Activated CD8-positive, alpha-beta T cell treated with anti-CD3 and anti-CD28 coated beads for 36 hours (primary cell): Measurements from ENCODE around the gene DAAM1. TPM values are rescaled to one million over a fixed set of nuclear protein-coding genes. Genes with fewer than 3 reads are reported as not detected.
A peak's percentile ranks its signal among the peaks of the same experiment; 100 is the strongest.

ENCODE experiments used
- ATAC-seq: fragments of 200-7000 bp; cut with Tn5 transposase; one replicate; pipeline ENCODE4 v1.10.0; 2021; ENCODE audit warnings: mild to moderate bottlenecking, moderate library complexity
- CTCF ChIA-PET: fragments of 350-600 bp; sonication (Branson Sonifier 250); formaldehyde crosslinking; loops from one replicate; lab custom pipeline; 2021; ENCODE audit warnings: antibody characterized with exemption; lab: Charles Lee
- POLR2A ChIA-PET: fragments of 350-600 bp; sonication (Branson Sonifier 250); formaldehyde crosslinking; loops from one replicate; lab custom pipeline; 2021; ENCODE audit warnings: antibody characterized with exemption; lab: Charles Lee
- DNase-seq: peaks from one replicate; pipeline ENCODE4 v3.0.0-alpha.2; 2020
- H3K27ac Mint-ChIP-seq: one replicate; pipeline ENCODE4 v1.8.0; 2021; ENCODE audit warnings: mild to moderate bottlenecking, mixed read lengths
- H3K27me3 Mint-ChIP-seq: one replicate; pipeline ENCODE4 v1.8.0; 2021; ENCODE audit warnings: mixed read lengths
- H3K36me3 Mint-ChIP-seq: one replicate; pipeline ENCODE4 v1.8.0; 2021; ENCODE audit warnings: low read depth, mixed read lengths
- H3K4me1 Mint-ChIP-seq: one replicate; pipeline ENCODE4 v1.8.0; 2021; ENCODE audit warnings: low read depth, mixed read lengths
- H3K4me3 Mint-ChIP-seq: one replicate; pipeline ENCODE4 v1.8.0; 2021; ENCODE audit warnings: mild to moderate bottlenecking, moderate library complexity, mixed read lengths
- H3K9me3 Mint-ChIP-seq: one replicate; pipeline ENCODE4 v1.8.0; 2021; ENCODE audit warnings: mixed read lengths
- CTCF ChIP-seq: fragments of 200-600 bp; IDR thresholded peaks from one replicate; pipeline ENCODE4 v1.8.0; 2022; ENCODE audit warnings: antibody characterized with exemption, mild to moderate bottlenecking
- intact Hi-C: fragments of 100-400 bp; cut with micrococcal nuclease; formaldehyde crosslinking; loops from one replicate; pipeline ENCODE4 v1.10.0; 2022
- total RNA-seq, 2 experiments: library from RNA; stranded (reverse); gene quantifications; one replicate each; pipeline ENCODE4 v1.2.3, GENCODE V29; 2021

Gene DAAM1
- total RNA-seq, 2 experiments from 2014 or later: 7.2 to 9.9 TPM

- CTCF ChIA-PET: no interaction called here
- DNase-seq (no peak), ATAC-seq (no peak)
- no peaks in the 10 kb centered on the region for H3K36me3 Mint-ChIP-seq
- no peaks in the 10 kb centered on the region for H3K9me3 Mint-ChIP-seq
- peaks cover 20% of the 10 kb centered on the region for H3K4me1 Mint-ChIP-seq
- POLR2A ChIA-PET: no interaction called here
- no peak overlapping the region for H3K4me3 Mint-ChIP-seq
- no peaks in the 10 kb centered on the region for H3K27me3 Mint-ChIP-seq
- no peak overlapping the region for H3K27ac Mint-ChIP-seq
- TF ChIP-seq CTCF: no peak
- intact Hi-C loops: no loop called here
Measured at GRCh38 chr14:59228421-59228820, 40.0 kb downstream of the DAAM1 start.

- no peak overlapping the region for H3K27ac Mint-ChIP-seq
- CTCF ChIA-PET: no interaction called here
- intact Hi-C loops: no loop called here
Measured at GRCh38 chr14:59229653-59230406, 41.4 kb downstream of the DAAM1 start.

GRCh38 chr14:59236195-59236594 is 47.7 kb downstream of the DAAM1 start:
- no peak overlapping the region for H3K27ac Mint-ChIP-seq
- DNase-seq: no peak
- no peak for ATAC-seq
- H3K4me3 Mint-ChIP-seq: no peak overlapping the region
- H3K27me3 Mint-ChIP-seq: no peaks in the 10 kb centered on the region
- no peaks in the 10 kb centered on the region for H3K36me3 Mint-ChIP-seq
- intact Hi-C loops: no loop called here
- no peaks in the 10 kb centered on the region for H3K9me3 Mint-ChIP-seq
- CTCF ChIA-PET: no interaction called here
- no peak for TF ChIP-seq CTCF
- peaks cover 4% of the 10 kb centered on the region for H3K4me1 Mint-ChIP-seq
- POLR2A ChIA-PET: no interaction called here

More at GRCh38 chr14:59229653-59230406, 41.4 kb downstream of the DAAM1 start:
- peaks cover 20% of the 10 kb centered on the region for H3K4me1 Mint-ChIP-seq
- DNase-seq: peak; percentile 3
- H3K9me3 Mint-ChIP-seq: no peaks in the 10 kb centered on the region
- no peaks in the 10 kb centered on the region for H3K36me3 Mint-ChIP-seq
- no peaks in the 10 kb centered on the region for H3K27me3 Mint-ChIP-seq
- H3K4me3 Mint-ChIP-seq: no peak overlapping the region
- TF ChIP-seq CTCF: no peak
- peak; percentile 39 for ATAC-seq
- POLR2A ChIA-PET: no interaction called here

GRCh38 chr14:59238216-59238615 is 49.7 kb downstream of the DAAM1 start:
- ChIA-PET CTCF (no interaction called here), POLR2A (interaction anchor here (1.0 kb wide), 1 partner anchor 36 kb away, joined by 3 read pairs; no protein-coding TSS in a partner anchor)
- Mint-ChIP-seq H3K4me3 (no peak overlapping the region), H3K27me3 (no peaks in the 10 kb centered on the region), H3K9me3 (no peaks in the 10 kb centered on the region), H3K36me3 (no peaks in the 10 kb centered on the region), H3K27ac (no peak overlapping the region), H3K4me1 (peaks cover 4% of the 10 kb centered on the region)
- intact Hi-C loops: no loop called here
- ATAC-seq (no peak), DNase-seq (no peak)
- no peak for TF ChIP-seq CTCF

- H3K4me1 Mint-ChIP-seq: peaks cover 4% of the 10 kb centered on the region
- H3K4me3 Mint-ChIP-seq: no peak overlapping the region
- ChIA-PET POLR2A (no interaction called here), CTCF (no interaction called here)
- DNase-seq: no peak
- H3K9me3 Mint-ChIP-seq: no peaks in the 10 kb centered on the region
- intact Hi-C loops: no loop called here
- no peak overlapping the region for H3K27ac Mint-ChIP-seq
- H3K27me3 Mint-ChIP-seq: no peaks in the 10 kb centered on the region
- TF ChIP-seq CTCF: no peak
- no peaks in the 10 kb centered on the region for H3K36me3 Mint-ChIP-seq
- no peak for ATAC-seq
Measured at GRCh38 chr14:59239022-59239421, 50.6 kb downstream of the DAAM1 start.
